H9 (cell line): ENCODE measurements around the gene SLC2A11. TPM values are rescaled to one million over a fixed set of nuclear protein-coding genes. Genes with fewer than 3 reads are reported as not detected.

Experiments
- DNase-seq: peaks from one replicate; pipeline ENCODE4 v3.0.0-alpha.2; 2017
- H2AFZ ChIP-seq: one replicate; pipeline ENCODE4 v1.6.1; 2013; ENCODE audit warnings: mild to moderate bottlenecking, low read length, control low read depth, moderate library complexity
- H2AK5ac ChIP-seq: 2 replicates; pipeline ENCODE4 v1.6.1; 2013; ENCODE audit warnings: low read length, control low read depth, mixed read lengths; ENCODE audit not compliant: insufficient read length
- H2BK120ac ChIP-seq: one replicate; pipeline ENCODE4 v1.6.1; 2013; ENCODE audit warnings: low read depth, mild to moderate bottlenecking, low read length, control low read depth, inconsistent platforms; ENCODE audit not compliant: poor library complexity, severe bottlenecking
- H2BK12ac ChIP-seq: 2 replicates; pipeline ENCODE4 v1.6.1; 2013; ENCODE audit warnings: low read length, control low read depth, mixed read lengths, low read depth; ENCODE audit not compliant: insufficient read length
- H2BK15ac ChIP-seq: 2 replicates; pipeline ENCODE4 v1.6.1; 2013; ENCODE audit warnings: low read depth, low read length, control low read depth
- H2BK20ac ChIP-seq: one replicate; pipeline ENCODE4 v1.6.1; 2013; ENCODE audit warnings: low read depth, mild to moderate bottlenecking, low read length, control low read depth, inconsistent platforms; ENCODE audit not compliant: poor library complexity, severe bottlenecking
- H2BK5ac ChIP-seq: 2 replicates; pipeline ENCODE4 v1.6.1; 2013; ENCODE audit warnings: low read length, control low read depth, mixed read lengths; ENCODE audit not compliant: insufficient read length
- H3K14ac ChIP-seq: 2 replicates; pipeline ENCODE4 v1.6.1; 2013; ENCODE audit warnings: low read length, control low read depth; ENCODE audit not compliant: insufficient read depth
- H3K18ac ChIP-seq: 2 replicates; pipeline ENCODE4 v1.6.1; 2013; ENCODE audit warnings: low read depth, mild to moderate bottlenecking, mixed read lengths, low read length, control low read depth; ENCODE audit not compliant: insufficient read length
- H3K23ac ChIP-seq: 2 replicates; pipeline ENCODE4 v1.6.1; 2013; ENCODE audit warnings: low read length, control low read depth, mixed read lengths, low read depth; ENCODE audit not compliant: insufficient read length
- H3K23me2 ChIP-seq: 2 replicates; pipeline ENCODE4 v1.6.1; 2013; ENCODE audit warnings: low read depth, mild to moderate bottlenecking, mixed read lengths, low read length, control low read depth; ENCODE audit not compliant: insufficient read length, poor library complexity, severe bottlenecking
- H3K27ac ChIP-seq: 2 replicates; pipeline ENCODE4 v1.5.1; 2013; ENCODE audit warnings: low read length, control low read depth, mixed read lengths, low read depth; ENCODE audit not compliant: insufficient read length
- H3K27me3 ChIP-seq: 2 replicates; pipeline ENCODE4 v1.6.1; 2013; ENCODE audit warnings: low read length, control low read depth, inconsistent platforms; ENCODE audit not compliant: insufficient read depth
- H3K4ac ChIP-seq: 2 replicates; pipeline ENCODE4 v1.6.1; 2013; ENCODE audit warnings: low read depth, mild to moderate bottlenecking, control low read depth, inconsistent platforms, low read length, moderate library complexity
- H3K4me1 ChIP-seq: 2 replicates; pipeline ENCODE4 v1.6.1; 2013; ENCODE audit warnings: low read length, control low read depth, inconsistent platforms; ENCODE audit not compliant: insufficient read depth
- H3K4me2 ChIP-seq: 2 replicates; pipeline ENCODE4 v1.6.1; 2013; ENCODE audit warnings: low read length, control low read depth, mixed read lengths; ENCODE audit not compliant: insufficient read length, insufficient read depth
- H3K56ac ChIP-seq: 2 replicates; pipeline ENCODE4 v1.6.1; 2013; ENCODE audit warnings: low read depth, mild to moderate bottlenecking, mixed read lengths, low read length, control low read depth; ENCODE audit not compliant: insufficient read length
- H3K79me1 ChIP-seq: 2 replicates; pipeline ENCODE4 v1.6.1; 2013; ENCODE audit warnings: low read depth, mild to moderate bottlenecking, moderate library complexity, low read length, control low read depth, inconsistent platforms; ENCODE audit not compliant: insufficient read depth, poor library complexity, severe bottlenecking
- H3K79me2 ChIP-seq: 2 replicates; pipeline ENCODE4 v1.6.1; 2013; ENCODE audit warnings: low read length, control low read depth, inconsistent platforms; ENCODE audit not compliant: insufficient read depth
- H3K9ac ChIP-seq: 2 replicates; pipeline ENCODE4 v1.6.1; 2013; ENCODE audit warnings: low read length, control low read depth, mixed read lengths; ENCODE audit not compliant: insufficient read length; ENCODE audit errors: extremely low read depth
- H3K9me3 ChIP-seq: one replicate; pipeline ENCODE4 v1.6.1; 2013; ENCODE audit warnings: low read depth, low read length, inconsistent platforms; ENCODE audit not compliant: control insufficient read depth
- H3T11ph ChIP-seq: one replicate; pipeline ENCODE4 v1.6.1; 2013; ENCODE audit warnings: mild to moderate bottlenecking, low read length, control low read depth, inconsistent platforms
- H4K20me1 ChIP-seq: one replicate; pipeline ENCODE4 v1.6.1; 2013; ENCODE audit not compliant: control insufficient read depth, insufficient read length, insufficient read depth
- H4K5ac ChIP-seq: 2 replicates; pipeline ENCODE4 v1.6.1; 2013; ENCODE audit warnings: low read depth, mild to moderate bottlenecking, mixed read lengths, low read length, control low read depth; ENCODE audit not compliant: insufficient read length
- H4K8ac ChIP-seq: replicated peaks from 2 replicates; pipeline ENCODE4 v1.6.1; 2013; ENCODE audit warnings: low read length, control low read depth, mixed read lengths, low read depth; ENCODE audit not compliant: insufficient read length
- H4K91ac ChIP-seq: 2 replicates; pipeline ENCODE4 v1.6.1; 2013; ENCODE audit warnings: low read depth, mild to moderate bottlenecking, moderate library complexity, mixed read lengths, low read length, control low read depth; ENCODE audit not compliant: insufficient read length
- H3K27ac Mint-ChIP-seq, 3 experiments: 2 replicates in 2 of 3; 3 replicates in 1 of 3; pipeline ENCODE4 v1.8.0; 2020 to 2021; ENCODE audit warnings: mixed read lengths in 3 of 3, mild to moderate bottlenecking in 1 of 3, moderate library complexity in 1 of 3
- H3K27me3 Mint-ChIP-seq: 2 replicates; pipeline ENCODE4 v1.8.0; 2021; ENCODE audit warnings: low read depth, mild to moderate bottlenecking, moderate library complexity, mixed read lengths
- H3K36me3 Mint-ChIP-seq, 3 experiments: 2 replicates in 2 of 3; 3 replicates in 1 of 3; pipeline ENCODE4 v1.8.0; 2020 to 2021; ENCODE audit warnings: low read depth in 3 of 3, mixed read lengths in 3 of 3; ENCODE audit not compliant: insufficient read depth in 1 of 3
- H3K4me1 Mint-ChIP-seq, 2 experiments: 2 replicates each; pipeline ENCODE4 v1.8.0; 2020; ENCODE audit warnings: mixed read lengths in 2 of 2
- H3K4me3 Mint-ChIP-seq, 2 experiments: 2 replicates in 1 of 2; 3 replicates in 1 of 2; pipeline ENCODE4 v1.8.0; 2020 to 2021; ENCODE audit warnings: mild to moderate bottlenecking in 2 of 2, mixed read lengths in 2 of 2, moderate library complexity in 1 of 2
- H3K9me3 Mint-ChIP-seq, 2 experiments: 2 replicates in 1 of 2; 3 replicates in 1 of 2; pipeline ENCODE4 v1.8.0; 2020; ENCODE audit warnings: mild to moderate bottlenecking in 2 of 2, mixed read lengths in 2 of 2, moderate library complexity in 1 of 2
- CTCF ChIP-seq: fragments of 200-600 bp; sonication (generic); conservative IDR thresholded peaks from 3 replicates; pipeline ENCODE4 v1.8.0; 2021; ENCODE audit warnings: antibody characterized with exemption, mild to moderate bottlenecking
- WGBS: extraction: QIAGEN DNeasy Blood & Tissue Kit; methylation state at CpG from one replicate; pipeline ENCODE4 v1.1.7; 2013; ENCODE audit warnings: missing lambda C conversion rate, low lambda C conversion rate, mixed read lengths; ENCODE audit not compliant: insufficient read length; ENCODE audit errors: extremely low coverage; 5-methylcytosine and 5-hydroxymethylcytosine counted together
- total RNA-seq: library from RNA; stranded (reverse); gene quantifications from 2 replicates; pipeline ENCODE4 v1.2.1, GENCODE V29; 2021

Gene SLC2A11
- total RNA-seq, 1 experiment from 2014 or later, result 15.0 TPM

- no peak overlapping the region for H2BK20ac ChIP-seq
- peak overlapping the region; percentile 16 for H3K27ac ChIP-seq
- no peak overlapping the region for H4K5ac ChIP-seq
- no peaks in the 10 kb centered on the region for H4K20me1 ChIP-seq
- H3K79me2 ChIP-seq, result no peaks in the 10 kb centered on the region
- peaks cover 20% of the 10 kb centered on the region for H3K27me3 Mint-ChIP-seq
- H2BK5ac ChIP-seq, result no peak overlapping the region
- H3K14ac ChIP-seq, result peak overlapping the region; percentile 41; the same call in 1 of the 2 replicates
- peaks cover 6% of the 10 kb centered on the region for H3K79me1 ChIP-seq
- no peaks in the 10 kb centered on the region; the same call in 1 of the 2 replicates for H3K27me3 ChIP-seq
- H3K56ac ChIP-seq, result no peak overlapping the region
- H3K9ac ChIP-seq, result peak overlapping the region; percentile 1
- H3K4ac ChIP-seq, result no peak overlapping the region
- WGBS, result no CpG with 5 or more reads among the region's 11 CpGs
- TF ChIP-seq CTCF, result no peak
- no peaks in the 10 kb centered on the region for H3K9me3 ChIP-seq
- H3K4me1 Mint-ChIP-seq, result peaks cover 42 to 55% of the 10 kb centered on the region in 2 experiments
- H2AK5ac ChIP-seq, result no peak overlapping the region
- no peak overlapping the region for H4K8ac ChIP-seq
- no peak overlapping the region for H4K91ac ChIP-seq
- peak overlapping the region; percentile 18 for H3K18ac ChIP-seq
- peaks cover 8% of the 10 kb centered on the region for H3K23me2 ChIP-seq
- H3K4me3 Mint-ChIP-seq, result peak overlapping the region; percentile 94
- no peak overlapping the region for H2AFZ ChIP-seq
- peaks cover 14 to 18% of the 10 kb centered on the region in 2 experiments for H3K9me3 Mint-ChIP-seq
- peak overlapping the region; percentile 89 to 97 (median 97) for H3K27ac Mint-ChIP-seq
- peaks cover 3% of the 10 kb centered on the region; the same call in 1 of the 2 replicates for H3K4me1 ChIP-seq
- H3K23ac ChIP-seq, result no peak overlapping the region
- DNase-seq, result no peak
- H2BK12ac ChIP-seq, result no peak overlapping the region
- H3K4me2 ChIP-seq, result peak overlapping the region; percentile 75
- H2BK120ac ChIP-seq, result no peak overlapping the region
- peaks cover 34 to 41% (median 35%) of the 10 kb centered on the region in 3 experiments for H3K36me3 Mint-ChIP-seq
- H3T11ph ChIP-seq, result no peak overlapping the region
- H2BK15ac ChIP-seq, result no peak overlapping the region
Measured at GRCh38 chr22:23893121-23893944, 35.7 kb downstream of the SLC2A11 start.
